ENCODE results near the gene EPHB6. TPM values are rescaled to one million over a fixed set of nuclear protein-coding genes. Genes with fewer than 3 reads are reported as not detected.

EPHB6 gene
- total RNA-seq, 1 experiment from 2014 or later: 30.5 TPM

GRCh38 chr7:142838461-142839213 lies 16.2 kb upstream of the EPHB6 start:
- H3K36me3 ChIP-seq (ENCODE audit: low read depth, low read length): no peaks in the 10 kb centered on the region
- ChIA-PET CTCF (interaction anchor here (0.5 to 1.2 kb wide), 4 partner anchors 24 to 251 kb away, joined by 3 to 4 read pairs (median 3); no protein-coding TSS in a partner anchor), POLR2A (ENCODE audit: unreplicated experiment) (no interaction called here)
- H3F3A ChIP-seq (ENCODE audit: low read length, unreplicated experiment): no peaks in the 10 kb centered on the region
- H2AFZ ChIP-seq (ENCODE audit: low read length): no peak overlapping the region
- H3K4me1 ChIP-seq (ENCODE audit: insufficient read depth, low read length): peaks cover 21% of the 10 kb centered on the region
- intact Hi-C loops (cut with micrococcal nuclease): no loop called here
- ATAC-seq (peak; percentile 80), DNase-seq (peak; percentile 66)
- H3K79me2 ChIP-seq (ENCODE audit: low read length): no peaks in the 10 kb centered on the region
- no peaks in the 10 kb centered on the region for H3K27me3 ChIP-seq (ENCODE audit: low read length)
- H3K4me3 ChIP-seq (ENCODE audit: low read length): no peak overlapping the region
- peak overlapping the region; percentile 20 for H3K4me2 ChIP-seq (ENCODE audit: low read length)
- peak overlapping the region; percentile 32; the same call in 1 of the 2 replicates for H3K27ac ChIP-seq (ENCODE audit: low read length)
- no peaks in the 10 kb centered on the region for H4K20me1 ChIP-seq (ENCODE audit: low read length)
- no peaks in the 10 kb centered on the region for H3K9me2 ChIP-seq (replicated peaks; ENCODE audit: low read length)
- TF ChIP-seq EZH2 (IDR thresholded peaks at IDR 0.05; ENCODE audit: low read length, unreplicated experiment): no peak
- TF ChIP-seq CTCF (conservative IDR thresholded peaks at IDR 0.05; ENCODE audit: low read depth, low read length): no peak
- no peak for TF ChIP-seq EZH2phosphoT487 (IDR thresholded peaks at IDR 0.05; ENCODE audit: borderline replicate concordance, low read length)
- no peaks in the 10 kb centered on the region for H3K9me3 ChIP-seq (ENCODE audit: low read length)
- H3K9ac ChIP-seq (ENCODE audit: low read length): no peak overlapping the region
- BruUV-seq (replicated peaks): no TSS peak

- DNase-seq (no peak), ATAC-seq (no peak)
- Histone ChIP-seq H3K79me2 (ENCODE audit: low read length) (no peaks in the 10 kb centered on the region), H3K27me3 (ENCODE audit: low read length) (no peaks in the 10 kb centered on the region), H3K9me2 (replicated peaks; ENCODE audit: low read length) (no peaks in the 10 kb centered on the region), H2AFZ (ENCODE audit: low read length) (no peak overlapping the region), H3K4me2 (ENCODE audit: low read length) (no peak overlapping the region), H4K20me1 (ENCODE audit: low read length) (no peaks in the 10 kb centered on the region), H3K9ac (ENCODE audit: low read length) (no peak overlapping the region), H3K4me3 (ENCODE audit: low read length) (no peak overlapping the region), H3F3A (ENCODE audit: low read length, unreplicated experiment) (no peaks in the 10 kb centered on the region), H3K27ac (ENCODE audit: low read length) (no peak overlapping the region), H3K36me3 (ENCODE audit: low read depth, low read length) (no peaks in the 10 kb centered on the region), H3K4me1 (ENCODE audit: insufficient read depth, low read length) (peaks cover 14% of the 10 kb centered on the region), H3K9me3 (ENCODE audit: low read length) (no peaks in the 10 kb centered on the region)
- BruUV-seq (replicated peaks): no TSS peak
- TF ChIP-seq CTCF (conservative IDR thresholded peaks at IDR 0.05; ENCODE audit: low read depth, low read length) (no peak), EZH2 (IDR thresholded peaks at IDR 0.05; ENCODE audit: low read length, unreplicated experiment) (no peak), EZH2phosphoT487 (IDR thresholded peaks at IDR 0.05; ENCODE audit: borderline replicate concordance, low read length) (no peak)
- POLR2A ChIA-PET (ENCODE audit: unreplicated experiment): no interaction called here
- intact Hi-C loops (cut with micrococcal nuclease): no loop called here
- CTCF ChIA-PET: interaction anchor here (0.9 kb wide), 1 partner anchor 59 kb away, joined by 3 read pairs; no protein-coding TSS in a partner anchor
These were observed 12.6 kb upstream of the EPHB6 start for GRCh38 chr7:142842251-142842766.

GRCh38 chr7:142847353-142847752 lies 7.5 kb upstream of the EPHB6 start:
- H3K4me2 ChIP-seq (ENCODE audit: low read length): peak overlapping the region; percentile 18
- peaks cover 9% of the 10 kb centered on the region for H3K4me1 ChIP-seq (ENCODE audit: insufficient read depth, low read length)
- BruUV-seq (replicated peaks): no TSS peak
- H3K9me3 ChIP-seq (ENCODE audit: low read length): no peaks in the 10 kb centered on the region
- no peaks in the 10 kb centered on the region for H3K79me2 ChIP-seq (ENCODE audit: low read length)
- no peaks in the 10 kb centered on the region for H3K9me2 ChIP-seq (replicated peaks; ENCODE audit: low read length)
- ChIA-PET POLR2A (ENCODE audit: unreplicated experiment) (no interaction called here), CTCF (no interaction called here)
- no peaks in the 10 kb centered on the region for H3K27me3 ChIP-seq (ENCODE audit: low read length)
- no peaks in the 10 kb centered on the region for H3F3A ChIP-seq (ENCODE audit: low read length, unreplicated experiment)
- H3K4me3 ChIP-seq (ENCODE audit: low read length): no peak overlapping the region
- no peaks in the 10 kb centered on the region for H3K36me3 ChIP-seq (ENCODE audit: low read depth, low read length)
- peak; percentile 69 for DNase-seq
- ATAC-seq: peak; percentile 94
- no peaks in the 10 kb centered on the region for H4K20me1 ChIP-seq (ENCODE audit: low read length)
- H2AFZ ChIP-seq (ENCODE audit: low read length): no peak overlapping the region
- intact Hi-C loops (cut with micrococcal nuclease): loop anchor here (5.0 kb wide), 1 partner anchor 135 kb away; no protein-coding TSS in a partner anchor
- TF ChIP-seq EZH2phosphoT487 (IDR thresholded peaks at IDR 0.05; ENCODE audit: borderline replicate concordance, low read length): no peak
- TF ChIP-seq CTCF (conservative IDR thresholded peaks at IDR 0.05; ENCODE audit: low read depth, low read length): no peak
- no peak for TF ChIP-seq EZH2 (IDR thresholded peaks at IDR 0.05; ENCODE audit: low read length, unreplicated experiment)
- H3K27ac ChIP-seq (ENCODE audit: low read length): 0 out of 2 replicates have a peak overlapping the region, but pooled peaks have one; percentile 29
- H3K9ac ChIP-seq (ENCODE audit: low read length): no peak overlapping the region

Measured in PC-3 (cell line).